H1 (cell line): ENCODE results near the gene SLC6A12. TPM values are rescaled to one million over a fixed set of nuclear protein-coding genes. Genes with fewer than 3 reads are reported as not detected.

ENCODE experiments used
- BACH1 ChIP-seq: IDR thresholded peaks from 2 replicates; pipeline ENCODE4 v1.6.1; 2012; ENCODE audit warnings: low read length, improper control_type of control experiment
- BRCA1 ChIP-seq: IDR thresholded peaks from 2 replicates; pipeline ENCODE4 v1.6.1; 2012; ENCODE audit warnings: low read depth, low read length, improper control_type of control experiment
- CBX5 ChIP-seq: fragments of 300-800, 300-1000 bp; sonication (generic); IDR thresholded peaks from 2 replicates; pipeline ENCODE4 v1.7.1; 2016; ENCODE audit warnings: antibody characterized with exemption, low read length, low read depth
- CEBPB ChIP-seq: IDR thresholded peaks from 2 replicates; pipeline ENCODE4 v1.6.1; 2012; ENCODE audit warnings: low read depth, low read length
- GTF2F1 ChIP-seq: IDR thresholded peaks from 2 replicates; pipeline ENCODE4 v1.6.1; 2012; ENCODE audit warnings: low read depth, low read length, improper control_type of control experiment, borderline replicate concordance
- KDM1A ChIP-seq: fragments of 200-600, 300-600 bp; sonication (generic); IDR thresholded peaks from 2 replicates; pipeline ENCODE4 v1.7.1; 2016; ENCODE audit warnings: mild to moderate bottlenecking, low read length, borderline replicate concordance
- KDM4A ChIP-seq: IDR thresholded peaks from one replicate; pipeline ENCODE4 v1.7.1; 2012; ENCODE audit warnings: low read depth, mild to moderate bottlenecking, moderate library complexity, low read length, inconsistent platforms; ENCODE audit not compliant: severe bottlenecking
- SIX5 ChIP-seq: IDR thresholded peaks from 2 replicates; pipeline ENCODE4 v1.6.1; 2011; ENCODE audit warnings: mild to moderate bottlenecking, low read depth, low read length
- SP1 ChIP-seq: IDR thresholded peaks from 2 replicates; pipeline ENCODE4 v1.6.1; 2011; ENCODE audit warnings: low read depth, low read length
- SP2 ChIP-seq: IDR thresholded peaks from 2 replicates; pipeline ENCODE4 v1.6.1; 2012; ENCODE audit warnings: mild to moderate bottlenecking, low read length, inconsistent platforms
- SRF ChIP-seq: IDR thresholded peaks from 2 replicates; pipeline ENCODE4 v1.6.1; 2011; ENCODE audit warnings: mild to moderate bottlenecking, low read depth, low read length, moderate library complexity
- YY1 ChIP-seq: IDR thresholded peaks from 2 replicates; pipeline ENCODE4 v1.6.1; 2011; ENCODE audit warnings: low read depth, mild to moderate bottlenecking, low read length
- polyA plus RNA-seq, 7 experiments: library from polyadenylated mRNA; depleted of rRNA in 3 of 7; stranded (reverse) in 5 of 7; unstranded in 2 of 7; fragments of >200 nt in 5 of 7; fragments of 200-250 nt in 2 of 7; gene quantifications; 1 replicate in 5 of 7; 2 replicates in 1 of 7; 4 replicates in 1 of 7; pipeline versions ENCODE4 v1.2.1 to v1.2.3, GENCODE V29; 2011 to 2013; ENCODE audit warnings: missing spikeins in 2 of 7, mixed read lengths in 2 of 7
- total RNA-seq: library from RNA; stranded (reverse); fragmentation: NEBNext Ultra II Directional; extraction: Animal tissue kit (Norgen Biotek cat#: 25700); gene quantifications from 2 replicates; pipeline ENCODE4 v1.2.1, GENCODE V29; 2021
- TF ChIP-seq, protein P1 (sequence below): fragments of 300-600 bp; sonication (generic); IDR thresholded peaks from 2 replicates; pipeline ENCODE4 v1.7.1; 2012; ENCODE audit warnings: low read length, moderate library complexity, mild to moderate bottlenecking, inconsistent platforms; ENCODE audit not compliant: insufficient replicate concordance

SLC6A12 gene
- total and polyA plus RNA-seq, 2 of the 8 experiments (the other 6 are each of a cell fraction or from before 2014, with no cell fraction given), result 0.70 to 1.1 TPM

DNA sequence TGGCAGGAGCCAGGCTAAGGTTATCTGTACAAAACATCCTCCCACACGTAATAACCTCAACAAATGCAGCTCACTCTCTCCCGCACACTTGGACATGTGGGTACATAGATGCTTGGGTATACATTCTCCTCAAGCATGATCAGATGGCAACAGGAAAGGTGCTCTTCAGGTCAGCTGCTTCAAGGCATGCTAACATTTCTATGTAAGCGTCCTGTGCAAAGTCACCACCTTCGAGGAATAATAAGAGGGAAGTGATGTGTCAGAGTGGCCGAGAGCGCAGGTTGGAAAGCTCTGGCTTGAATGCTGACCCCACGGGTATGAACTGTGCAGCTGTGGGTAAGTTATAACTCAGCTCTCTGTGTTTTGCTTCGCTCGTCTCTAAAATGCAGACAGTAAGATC is 24.2 kb upstream of the SLC6A12 start (continued):
- TF ChIP-seq, protein P1, sequence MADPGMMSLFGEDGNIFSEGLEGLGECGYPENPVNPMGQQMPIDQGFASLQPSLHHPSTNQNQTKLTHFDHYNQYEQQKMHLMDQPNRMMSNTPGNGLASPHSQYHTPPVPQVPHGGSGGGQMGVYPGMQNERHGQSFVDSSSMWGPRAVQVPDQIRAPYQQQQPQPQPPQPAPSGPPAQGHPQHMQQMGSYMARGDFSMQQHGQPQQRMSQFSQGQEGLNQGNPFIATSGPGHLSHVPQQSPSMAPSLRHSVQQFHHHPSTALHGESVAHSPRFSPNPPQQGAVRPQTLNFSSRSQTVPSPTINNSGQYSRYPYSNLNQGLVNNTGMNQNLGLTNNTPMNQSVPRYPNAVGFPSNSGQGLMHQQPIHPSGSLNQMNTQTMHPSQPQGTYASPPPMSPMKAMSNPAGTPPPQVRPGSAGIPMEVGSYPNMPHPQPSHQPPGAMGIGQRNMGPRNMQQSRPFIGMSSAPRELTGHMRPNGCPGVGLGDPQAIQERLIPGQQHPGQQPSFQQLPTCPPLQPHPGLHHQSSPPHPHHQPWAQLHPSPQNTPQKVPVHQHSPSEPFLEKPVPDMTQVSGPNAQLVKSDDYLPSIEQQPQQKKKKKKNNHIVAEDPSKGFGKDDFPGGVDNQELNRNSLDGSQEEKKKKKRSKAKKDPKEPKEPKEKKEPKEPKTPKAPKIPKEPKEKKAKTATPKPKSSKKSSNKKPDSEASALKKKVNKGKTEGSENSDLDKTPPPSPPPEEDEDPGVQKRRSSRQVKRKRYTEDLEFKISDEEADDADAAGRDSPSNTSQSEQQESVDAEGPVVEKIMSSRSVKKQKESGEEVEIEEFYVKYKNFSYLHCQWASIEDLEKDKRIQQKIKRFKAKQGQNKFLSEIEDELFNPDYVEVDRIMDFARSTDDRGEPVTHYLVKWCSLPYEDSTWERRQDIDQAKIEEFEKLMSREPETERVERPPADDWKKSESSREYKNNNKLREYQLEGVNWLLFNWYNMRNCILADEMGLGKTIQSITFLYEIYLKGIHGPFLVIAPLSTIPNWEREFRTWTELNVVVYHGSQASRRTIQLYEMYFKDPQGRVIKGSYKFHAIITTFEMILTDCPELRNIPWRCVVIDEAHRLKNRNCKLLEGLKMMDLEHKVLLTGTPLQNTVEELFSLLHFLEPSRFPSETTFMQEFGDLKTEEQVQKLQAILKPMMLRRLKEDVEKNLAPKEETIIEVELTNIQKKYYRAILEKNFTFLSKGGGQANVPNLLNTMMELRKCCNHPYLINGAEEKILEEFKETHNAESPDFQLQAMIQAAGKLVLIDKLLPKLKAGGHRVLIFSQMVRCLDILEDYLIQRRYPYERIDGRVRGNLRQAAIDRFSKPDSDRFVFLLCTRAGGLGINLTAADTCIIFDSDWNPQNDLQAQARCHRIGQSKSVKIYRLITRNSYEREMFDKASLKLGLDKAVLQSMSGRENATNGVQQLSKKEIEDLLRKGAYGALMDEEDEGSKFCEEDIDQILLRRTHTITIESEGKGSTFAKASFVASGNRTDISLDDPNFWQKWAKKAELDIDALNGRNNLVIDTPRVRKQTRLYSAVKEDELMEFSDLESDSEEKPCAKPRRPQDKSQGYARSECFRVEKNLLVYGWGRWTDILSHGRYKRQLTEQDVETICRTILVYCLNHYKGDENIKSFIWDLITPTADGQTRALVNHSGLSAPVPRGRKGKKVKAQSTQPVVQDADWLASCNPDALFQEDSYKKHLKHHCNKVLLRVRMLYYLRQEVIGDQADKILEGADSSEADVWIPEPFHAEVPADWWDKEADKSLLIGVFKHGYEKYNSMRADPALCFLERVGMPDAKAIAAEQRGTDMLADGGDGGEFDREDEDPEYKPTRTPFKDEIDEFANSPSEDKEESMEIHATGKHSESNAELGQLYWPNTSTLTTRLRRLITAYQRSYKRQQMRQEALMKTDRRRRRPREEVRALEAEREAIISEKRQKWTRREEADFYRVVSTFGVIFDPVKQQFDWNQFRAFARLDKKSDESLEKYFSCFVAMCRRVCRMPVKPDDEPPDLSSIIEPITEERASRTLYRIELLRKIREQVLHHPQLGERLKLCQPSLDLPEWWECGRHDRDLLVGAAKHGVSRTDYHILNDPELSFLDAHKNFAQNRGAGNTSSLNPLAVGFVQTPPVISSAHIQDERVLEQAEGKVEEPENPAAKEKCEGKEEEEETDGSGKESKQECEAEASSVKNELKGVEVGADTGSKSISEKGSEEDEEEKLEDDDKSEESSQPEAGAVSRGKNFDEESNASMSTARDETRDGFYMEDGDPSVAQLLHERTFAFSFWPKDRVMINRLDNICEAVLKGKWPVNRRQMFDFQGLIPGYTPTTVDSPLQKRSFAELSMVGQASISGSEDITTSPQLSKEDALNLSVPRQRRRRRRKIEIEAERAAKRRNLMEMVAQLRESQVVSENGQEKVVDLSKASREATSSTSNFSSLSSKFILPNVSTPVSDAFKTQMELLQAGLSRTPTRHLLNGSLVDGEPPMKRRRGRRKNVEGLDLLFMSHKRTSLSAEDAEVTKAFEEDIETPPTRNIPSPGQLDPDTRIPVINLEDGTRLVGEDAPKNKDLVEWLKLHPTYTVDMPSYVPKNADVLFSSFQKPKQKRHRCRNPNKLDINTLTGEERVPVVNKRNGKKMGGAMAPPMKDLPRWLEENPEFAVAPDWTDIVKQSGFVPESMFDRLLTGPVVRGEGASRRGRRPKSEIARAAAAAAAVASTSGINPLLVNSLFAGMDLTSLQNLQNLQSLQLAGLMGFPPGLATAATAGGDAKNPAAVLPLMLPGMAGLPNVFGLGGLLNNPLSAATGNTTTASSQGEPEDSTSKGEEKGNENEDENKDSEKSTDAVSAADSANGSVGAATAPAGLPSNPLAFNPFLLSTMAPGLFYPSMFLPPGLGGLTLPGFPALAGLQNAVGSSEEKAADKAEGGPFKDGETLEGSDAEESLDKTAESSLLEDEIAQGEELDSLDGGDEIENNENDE, result no peak
- no peak for TF ChIP-seq BACH1
- TF ChIP-seq SP1, result no peak
- no peak for TF ChIP-seq SRF
- no peak for TF ChIP-seq BRCA1
- TF ChIP-seq KDM1A, result no peak
- no peak for TF ChIP-seq SIX5
- TF ChIP-seq KDM4A, result no peak
- TF ChIP-seq YY1, result no peak
- TF ChIP-seq CBX5, result no peak
- TF ChIP-seq GTF2F1, result no peak
- TF ChIP-seq CEBPB, result no peak
- TF ChIP-seq SP2, result no peak
